A673 (cell line): ENCODE data around the gene OSBPL3. TPM values are rescaled to one million over a fixed set of nuclear protein-coding genes. Genes with fewer than 3 reads are reported as not detected.

ENCODE experiments used
- BruUV-seq: library from RNA; stranded (reverse); fragments of 400-500 nt; replicated peaks from 2 replicates; lab custom pipeline; 2021; lab: Mats Ljungman, UMichigan
- CTCF ChIA-PET: fragments of 300-600 bp; sonication (Branson Sonifier 250); formaldehyde crosslinking; loops from one replicate; lab custom pipeline; 2022; ENCODE audit warnings: antibody characterized with exemption; lab: Charles Lee
- POLR2A ChIA-PET: fragments of 300-600 bp; sonication (Branson Sonifier 250); formaldehyde crosslinking; loops from one replicate; lab custom pipeline; 2022; ENCODE audit warnings: antibody characterized with exemption; ENCODE audit not compliant: low non-redundant PET; lab: Charles Lee
- DNase-seq: peaks from one replicate; pipeline ENCODE4 v3.0.0-alpha.2; 2015; ENCODE audit warnings: low spot score
- H3K27ac ChIP-seq: fragments of 200-600 bp; sonication (generic); 2 replicates; pipeline ENCODE4 v1.5.1; 2016; ENCODE audit warnings: mixed run types, low read depth, mild to moderate bottlenecking, mixed read lengths, antibody characterized with exemption, low read length; ENCODE audit not compliant: poor library complexity, severe bottlenecking
- H3K27me3 ChIP-seq: fragments of 200-600 bp; sonication (generic); replicated peaks from 2 replicates; pipeline ENCODE4 v1.6.1; 2017; ENCODE audit warnings: mixed run types, low read depth, mild to moderate bottlenecking, mixed read lengths, antibody characterized with exemption, low read length; ENCODE audit not compliant: insufficient read depth, poor library complexity
- H3K36me3 ChIP-seq: fragments of 200-600 bp; sonication (generic); 2 replicates; pipeline ENCODE4 v1.6.1; 2016; ENCODE audit warnings: mixed run types, mild to moderate bottlenecking, mixed read lengths, antibody characterized with exemption, low read length; ENCODE audit not compliant: insufficient read depth, poor library complexity, severe bottlenecking
- H3K4me1 ChIP-seq: fragments of 200-600 bp; sonication (generic); 2 replicates; pipeline ENCODE4 v1.6.1; 2017; ENCODE audit warnings: mixed run types, mild to moderate bottlenecking, mixed read lengths, antibody characterized with exemption, low read length; ENCODE audit not compliant: insufficient read depth, poor library complexity, severe bottlenecking
- H3K4me3 ChIP-seq: fragments of 200-600 bp; sonication (generic); 2 replicates; pipeline ENCODE4 v1.5.1; 2016; ENCODE audit warnings: low read depth, mixed run types, mild to moderate bottlenecking, mixed read lengths, low read length; ENCODE audit not compliant: poor library complexity, severe bottlenecking
- H3K9me3 ChIP-seq: fragments of 200-600 bp; sonication (generic); 2 replicates; pipeline ENCODE4 v1.6.1; 2016; ENCODE audit warnings: mixed run types, low read depth, mild to moderate bottlenecking, mixed read lengths, antibody characterized with exemption, low read length; ENCODE audit not compliant: poor library complexity, severe bottlenecking
- CTCF ChIP-seq: fragments of 300-800, 200-600 bp; sonication (generic); conservative IDR thresholded peaks from 2 replicates; pipeline ENCODE4 v1.5.1; 2017; ENCODE audit warnings: low read depth, mild to moderate bottlenecking, antibody characterized with exemption, low read length, moderate library complexity, mixed read lengths
- EZH2 ChIP-seq: fragments of 200-600 bp; sonication (generic); IDR thresholded peaks from 2 replicates; pipeline ENCODE4 v1.6.1; 2017; ENCODE audit warnings: borderline replicate concordance, low read depth, mild to moderate bottlenecking, mixed read lengths, antibody characterized with exemption, low read length; ENCODE audit not compliant: poor library complexity, severe bottlenecking
- intact Hi-C: fragments of 100-400 bp; cut with micrococcal nuclease; formaldehyde crosslinking; loops from one replicate; pipeline ENCODE4 v1.10.0; 2022; ENCODE audit not compliant: unreplicated experiment
- total RNA-seq: library from RNA; stranded (reverse); gene quantifications from 2 replicates; pipeline ENCODE4 v1.2.3, GENCODE V29; 2021

OSBPL3 gene
- total RNA-seq, 1 experiment from 2014 or later = 21.4 TPM

GRCh38 chr7:24921362-24921679 lies 58.7 kb downstream of the OSBPL3 start:
- TF ChIP-seq EZH2 (no peak), CTCF (no peak)
- H3K27ac ChIP-seq = no peak overlapping the region
- H3K27me3 ChIP-seq = no peaks in the 10 kb centered on the region
- no peak overlapping the region for H3K4me3 ChIP-seq
- BruUV-seq = no TSS peak
- H3K9me3 ChIP-seq = no peaks in the 10 kb centered on the region
- ChIA-PET CTCF (no interaction called here), POLR2A (no interaction called here)
- H3K4me1 ChIP-seq = peaks cover 4% of the 10 kb centered on the region
- intact Hi-C loops = no loop called here
- DNase-seq = no peak
- no peaks in the 10 kb centered on the region for H3K36me3 ChIP-seq

GRCh38 chr7:24920451-24921361 lies 59.3 kb downstream of the OSBPL3 start:
- POLR2A ChIA-PET = no interaction called here
- intact Hi-C loops = no loop called here
- H3K9me3 ChIP-seq = no peaks in the 10 kb centered on the region
- no peak for TF ChIP-seq CTCF
- no peak for TF ChIP-seq EZH2
- H3K4me3 ChIP-seq = no peak overlapping the region
- no TSS peak for BruUV-seq
- H3K36me3 ChIP-seq = no peaks in the 10 kb centered on the region
- H3K27ac ChIP-seq = no peak overlapping the region
- no peak for DNase-seq
- peaks cover 4% of the 10 kb centered on the region for H3K4me1 ChIP-seq
- no peaks in the 10 kb centered on the region for H3K27me3 ChIP-seq
- CTCF ChIA-PET = no interaction called here

- no peaks in the 10 kb centered on the region for H3K9me3 ChIP-seq
- ChIA-PET CTCF (no interaction called here), POLR2A (no interaction called here)
- H3K4me1 ChIP-seq = peaks cover 18% of the 10 kb centered on the region
- no peak for DNase-seq
- H3K27me3 ChIP-seq = no peaks in the 10 kb centered on the region
- intact Hi-C loops = no loop called here
- H3K36me3 ChIP-seq = no peaks in the 10 kb centered on the region
- no TSS peak for BruUV-seq
- H3K27ac ChIP-seq = no peak overlapping the region
- H3K4me3 ChIP-seq = no peak overlapping the region
- TF ChIP-seq CTCF = no peak
- TF ChIP-seq EZH2 = no peak
Measured at GRCh38 chr7:24917510-24918239, 62.3 kb downstream of the OSBPL3 start.
